Measurements from ENCODE around the gene B3GNT7.
"Not testable (repeated sequence)": the region's sequence is repeated elsewhere in the genome, so short reads cannot be mapped to it uniquely, and the experiment has no call there.

B3GNT7 gene

GRCh38 chr2:231404183-231404578 lies 8.7 kb downstream of the B3GNT7 start:
- not testable (repeated sequence) for DNase-seq

GRCh38 chr2:231405601-231406367 lies 10.3 kb downstream of the B3GNT7 start:
- DNase-seq: not testable (repeated sequence)

DNA sequence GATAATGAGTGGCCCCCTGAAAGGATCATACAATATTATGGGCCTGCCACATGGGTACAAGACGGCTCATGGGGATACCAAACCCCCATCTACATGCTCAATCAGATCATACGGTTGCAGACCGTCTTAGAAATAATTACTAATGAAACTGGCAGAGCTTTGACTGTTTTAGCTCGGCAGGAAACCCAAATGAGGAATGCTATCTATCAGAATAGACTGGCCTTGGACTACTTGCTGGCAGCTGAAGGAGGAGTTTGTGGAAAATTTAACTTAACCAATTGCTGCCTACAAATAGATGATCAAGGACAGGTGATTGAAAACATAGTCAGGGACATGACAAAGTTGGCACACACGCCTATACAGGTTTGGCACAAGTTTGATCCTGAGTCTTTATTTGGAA lies 12.2 kb downstream of the B3GNT7 start:
- DNase-seq: not testable (repeated sequence)

- not testable (repeated sequence) for DNase-seq
Observed at GRCh38 chr2:231408304-231408703, 12.8 kb downstream of the B3GNT7 start.

DNA sequence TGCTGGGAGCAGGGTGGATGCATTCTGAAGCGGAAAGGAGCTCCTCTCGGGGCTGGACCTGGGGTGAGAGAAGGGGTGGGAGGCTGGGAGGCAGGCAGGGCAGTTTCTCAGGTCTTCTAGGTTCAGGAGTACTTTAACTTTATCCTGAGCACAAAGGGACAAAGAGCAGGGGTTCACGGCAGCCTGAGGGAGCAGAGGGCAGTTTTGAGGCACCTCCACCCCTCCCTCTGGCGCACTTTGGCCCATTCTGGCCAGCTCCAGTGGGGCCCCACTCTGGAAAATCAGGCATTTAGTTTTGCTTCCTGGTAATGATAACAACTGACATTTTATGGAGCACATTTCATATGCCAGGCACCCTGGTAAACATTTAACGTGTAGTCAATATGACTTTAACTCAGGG lies 14.3 kb downstream of the B3GNT7 start:
- no peak for DNase-seq

- no peak for DNase-seq
Observed at GRCh38 chr2:231410293-231411004, 14.9 kb downstream of the B3GNT7 start.

- DNase-seq: no peak
Observed at GRCh38 chr2:231411237-231411636, 15.7 kb downstream of the B3GNT7 start.

- DNase-seq: peak; percentile 83
Observed at GRCh38 chr2:231411831-231412617, 16.5 kb downstream of the B3GNT7 start.

GRCh38 chr2:231412618-231412963 lies 17.1 kb downstream of the B3GNT7 start:
- no peak for DNase-seq

- no peak for DNase-seq
Observed at GRCh38 chr2:231413456-231413855, 17.9 kb downstream of the B3GNT7 start.

GRCh38 chr2:231413921-231414476 lies 18.5 kb downstream of the B3GNT7 start:
- DNase-seq: no peak

GRCh38 chr2:231415029-231415428 lies 19.5 kb downstream of the B3GNT7 start:
- DNase-seq: no peak

DNA sequence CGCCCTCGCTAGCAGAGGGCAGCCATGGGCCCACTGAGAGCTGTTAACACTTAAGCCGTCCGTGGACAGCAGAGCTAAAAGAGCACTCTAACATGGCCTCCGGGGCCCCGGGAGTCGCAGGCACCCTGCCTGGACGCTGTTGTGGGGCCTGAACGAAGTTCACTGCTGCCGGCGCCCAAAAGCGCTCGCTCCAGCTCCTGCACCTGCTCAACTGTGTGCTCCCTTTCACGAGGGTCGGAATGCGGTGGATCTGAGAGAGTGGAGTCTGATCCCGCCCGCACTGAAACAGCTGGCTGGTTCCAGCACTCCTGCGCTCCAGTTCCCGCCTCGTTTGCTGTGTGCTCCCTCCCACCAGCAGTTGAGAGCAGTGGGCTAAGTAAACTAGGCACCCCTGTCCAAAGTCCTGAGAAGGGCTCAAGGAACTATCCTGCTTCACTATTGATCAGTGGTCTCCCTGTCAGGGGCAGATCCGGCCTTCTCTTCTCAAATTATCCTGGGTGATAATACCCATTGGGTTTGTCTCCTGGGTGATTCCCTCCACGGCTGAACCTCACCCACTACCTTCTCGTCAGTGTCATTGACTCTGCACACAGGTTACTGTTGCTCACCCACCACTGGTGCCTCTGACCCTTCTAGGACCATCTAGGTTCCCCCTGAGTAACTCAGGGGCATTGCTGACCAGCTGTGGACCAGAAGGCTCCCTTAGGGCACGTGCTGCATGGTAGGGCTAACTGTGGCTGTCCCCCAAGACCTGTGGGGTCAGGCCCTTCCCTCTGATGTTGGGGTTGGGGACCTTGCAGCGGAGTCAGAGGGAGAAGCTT lies 23.5 kb downstream of the B3GNT7 start:
- no peak for DNase-seq

GRCh38 chr2:231421051-231421580 lies 25.6 kb downstream of the B3GNT7 start:
- no peak for DNase-seq

GRCh38 chr2:231422056-231422455 lies 26.5 kb downstream of the B3GNT7 start:
- no peak for DNase-seq

GRCh38 chr2:231423176-231423575 lies 27.7 kb downstream of the B3GNT7 start:
- DNase-seq: no peak

- DNase-seq: no peak
Observed at GRCh38 chr2:231425291-231425810, 29.8 kb downstream of the B3GNT7 start.

- DNase-seq: no peak
Observed at GRCh38 chr2:231425811-231426703, 30.5 kb downstream of the B3GNT7 start.

- no peak for DNase-seq
Observed at GRCh38 chr2:231427116-231427515, 31.6 kb downstream of the B3GNT7 start.

GRCh38 chr2:231429152-231429551 lies 33.6 kb downstream of the B3GNT7 start:
- DNase-seq: no peak

DNA sequence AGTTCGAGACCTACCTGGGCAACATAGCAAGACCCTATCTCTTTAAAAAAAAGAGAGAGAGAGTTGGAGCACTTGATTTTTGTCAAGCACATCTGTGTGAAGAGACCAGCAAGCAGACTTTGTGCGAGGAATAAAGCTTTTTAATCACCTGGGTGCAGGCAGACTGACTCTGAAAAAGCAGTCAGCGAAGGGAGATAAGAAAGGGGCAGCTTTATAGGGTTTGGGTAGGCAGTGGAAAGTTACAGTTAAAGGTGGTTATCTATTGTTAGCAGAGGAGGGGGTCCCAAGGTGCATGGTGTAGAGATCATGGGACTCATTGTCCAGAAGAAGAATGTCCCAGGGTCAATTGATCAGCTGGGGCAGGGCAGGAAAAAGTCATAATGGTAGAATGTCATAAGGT lies 34.4 kb downstream of the B3GNT7 start:
- no peak for DNase-seq
